GM19468 (cell line): Measurements from ENCODE around the gene TEC.

ENCODE experiments used
- ATAC-seq: cut with Tn5 transposase; IDR thresholded peaks from one replicate; pipeline ENCODE4 v1.9.1; 2021; ENCODE audit warnings: mild to moderate bottlenecking, moderate library complexity, moderate number of reproducible peaks; ENCODE audit not compliant: unreplicated experiment; ENCODE audit errors: extremely low read depth

Gene TEC

DNA sequence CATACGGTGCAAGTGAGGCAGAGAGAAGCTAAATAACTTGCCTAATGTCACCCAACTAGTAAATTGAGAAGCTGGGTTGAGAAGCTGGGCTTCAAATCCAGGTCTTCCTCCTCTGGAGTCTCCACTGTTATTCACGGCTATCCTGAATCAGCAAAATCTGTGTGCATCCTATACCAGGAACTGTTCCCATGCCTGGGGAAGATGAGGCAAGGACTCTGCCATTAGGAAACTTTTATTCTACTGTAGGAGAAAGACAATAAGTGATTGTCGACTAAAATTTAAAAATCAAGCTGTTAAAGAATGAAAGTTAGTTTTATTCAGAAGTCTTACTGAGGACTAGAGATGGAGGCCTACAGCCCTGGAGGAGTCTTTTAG, 872 bp upstream of the TEC start:
- no peak for ATAC-seq

DNA sequence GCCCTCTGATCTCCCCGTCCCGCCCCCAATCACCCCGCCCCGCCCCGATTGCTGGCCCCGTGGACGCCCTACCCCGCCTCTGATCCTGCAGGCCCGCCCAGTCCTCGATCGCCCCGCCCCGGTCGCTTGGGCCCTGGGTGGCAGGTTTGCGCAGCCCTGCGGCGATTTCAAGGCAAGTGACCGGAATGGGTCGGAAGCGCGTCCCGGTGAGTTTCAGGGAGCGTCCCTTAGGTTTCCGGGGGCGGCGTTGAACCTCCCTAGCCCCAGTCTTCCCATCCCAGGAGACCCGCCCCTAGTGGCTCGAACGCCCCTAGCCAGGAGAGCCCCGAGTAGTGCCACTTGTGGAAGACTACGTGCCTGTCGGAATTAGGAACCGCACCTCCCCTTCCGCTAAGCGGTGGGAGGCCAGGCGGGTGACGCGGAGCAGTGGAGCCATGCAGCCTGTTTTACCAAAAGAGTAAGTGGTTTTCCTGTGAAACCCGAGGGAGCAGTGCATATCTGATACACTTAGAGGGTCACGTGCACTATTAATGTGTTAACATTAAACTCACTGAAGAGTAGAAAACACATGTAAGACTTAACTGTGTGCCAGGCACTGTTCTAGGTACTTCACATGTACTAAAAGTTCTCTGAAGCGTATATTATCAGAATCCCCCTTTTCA, 354 bp upstream of the TEC start:
- peak; percentile 42 for ATAC-seq

DNA sequence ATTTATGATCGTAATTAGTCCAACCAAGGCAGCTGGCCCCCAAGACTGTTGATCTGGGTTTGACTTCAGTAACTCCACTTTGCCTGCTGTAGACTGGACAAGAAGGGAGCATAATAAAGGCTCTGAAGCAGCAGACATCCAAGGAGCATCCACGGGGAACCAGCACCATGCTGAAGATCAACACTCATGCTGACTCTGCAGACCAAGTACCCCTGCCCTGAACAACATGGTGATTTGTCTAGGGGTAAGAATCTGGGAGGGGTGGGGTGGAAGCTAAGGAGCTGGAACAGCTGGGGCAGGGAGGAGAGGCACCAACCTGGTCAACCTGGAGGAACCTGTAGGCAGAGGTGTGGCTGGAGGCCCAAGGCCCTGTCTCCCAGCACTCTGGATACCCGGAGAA, 2.1 kb downstream of the TEC start:
- no peak for ATAC-seq

DNA sequence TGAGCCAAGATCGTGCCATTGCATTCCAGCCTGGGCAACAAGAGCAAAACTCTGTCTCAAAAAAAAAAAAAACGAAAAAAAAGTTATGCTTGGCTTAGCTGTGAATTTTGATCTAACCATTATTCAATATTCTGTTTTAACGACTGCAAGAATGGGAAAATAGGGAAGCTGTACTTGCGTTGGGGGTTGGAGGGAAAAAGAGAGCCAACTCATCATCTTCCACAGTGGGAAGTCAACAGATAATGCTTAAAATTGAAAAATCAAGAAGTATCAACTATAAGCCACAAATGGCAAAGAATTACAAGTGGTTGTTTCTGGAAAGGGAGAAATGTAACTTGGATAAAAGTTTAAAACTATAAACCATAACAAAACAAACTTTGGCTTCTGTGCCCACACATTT, 2.9 kb downstream of the TEC start:
- ATAC-seq = no peak

DNA sequence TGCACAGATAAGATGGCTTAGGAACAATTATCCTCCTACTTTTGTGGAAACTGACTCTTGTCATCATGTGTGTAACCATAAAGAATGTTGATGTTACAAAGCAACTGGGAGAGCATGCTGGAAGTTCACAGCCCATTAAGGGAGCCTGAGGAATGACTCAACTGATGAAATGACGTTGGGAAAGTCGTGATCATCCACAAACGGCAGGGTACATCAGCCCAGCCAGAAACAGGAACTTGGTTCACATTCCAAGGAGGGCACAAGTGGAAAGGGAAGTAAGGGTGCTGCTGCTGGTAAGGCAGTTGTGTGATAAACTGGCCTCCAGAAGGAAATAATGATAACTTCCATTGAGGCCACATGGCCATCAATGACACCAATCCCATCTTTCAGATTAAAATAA, 6.7 kb downstream of the TEC start:
- no peak for ATAC-seq

DNA sequence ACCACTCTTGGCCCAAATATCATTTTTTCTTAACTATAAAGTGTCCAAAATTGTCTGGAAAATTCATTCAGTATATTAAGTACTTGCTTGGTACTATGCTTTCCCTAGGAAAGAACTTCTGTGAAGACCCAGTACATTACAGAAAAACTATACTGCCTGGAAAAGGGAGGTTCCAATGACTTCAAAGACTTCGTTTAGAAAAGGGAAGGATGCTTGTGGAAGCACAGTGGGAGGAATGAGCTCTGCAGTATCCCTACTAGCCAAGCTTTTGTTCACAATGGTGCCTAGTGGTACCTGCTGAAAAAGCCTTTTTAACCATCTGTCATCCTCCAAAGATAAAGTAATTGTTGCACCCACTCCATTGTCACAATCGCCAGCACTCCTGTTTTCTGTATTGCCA, 7.2 kb downstream of the TEC start:
- ATAC-seq = no peak

DNA sequence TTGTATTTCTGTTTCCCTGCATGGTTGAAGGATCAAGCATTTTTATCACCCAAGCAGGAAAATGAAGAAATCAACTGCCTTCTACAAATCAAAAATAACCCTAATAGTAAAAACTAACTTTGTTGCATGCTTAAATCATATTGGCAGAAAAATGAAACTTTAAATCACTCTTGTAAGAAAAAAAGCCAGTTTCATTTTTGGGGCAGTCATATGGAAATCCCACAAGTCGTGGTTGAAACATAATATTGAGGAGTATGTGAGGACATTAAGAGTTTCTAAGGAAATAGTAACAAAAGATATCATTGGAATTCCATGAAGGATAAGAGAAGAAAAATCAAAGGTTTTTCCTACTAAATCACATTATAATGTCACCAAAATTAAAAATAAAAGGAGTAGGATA, 8.4 kb downstream of the TEC start:
- ATAC-seq = no peak

DNA sequence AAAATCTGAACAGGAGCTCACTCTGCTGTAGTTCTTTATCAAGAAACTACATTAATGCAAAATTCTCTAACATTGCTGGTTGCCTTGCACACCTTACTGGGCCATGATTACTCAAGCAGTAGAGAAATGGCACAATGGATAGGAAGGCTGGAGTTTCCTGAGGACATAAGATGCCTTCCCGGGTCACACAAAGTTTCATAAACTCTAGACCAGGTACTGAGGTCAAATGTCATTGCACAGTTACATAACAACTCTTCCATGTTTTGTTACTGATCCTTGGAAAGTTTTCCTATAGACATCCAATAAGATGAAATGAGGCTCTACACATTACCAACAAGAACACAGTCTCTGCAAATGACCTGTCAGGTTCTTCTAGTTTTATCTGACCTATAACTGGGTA, 9.9 kb downstream of the TEC start:
- no peak for ATAC-seq

DNA sequence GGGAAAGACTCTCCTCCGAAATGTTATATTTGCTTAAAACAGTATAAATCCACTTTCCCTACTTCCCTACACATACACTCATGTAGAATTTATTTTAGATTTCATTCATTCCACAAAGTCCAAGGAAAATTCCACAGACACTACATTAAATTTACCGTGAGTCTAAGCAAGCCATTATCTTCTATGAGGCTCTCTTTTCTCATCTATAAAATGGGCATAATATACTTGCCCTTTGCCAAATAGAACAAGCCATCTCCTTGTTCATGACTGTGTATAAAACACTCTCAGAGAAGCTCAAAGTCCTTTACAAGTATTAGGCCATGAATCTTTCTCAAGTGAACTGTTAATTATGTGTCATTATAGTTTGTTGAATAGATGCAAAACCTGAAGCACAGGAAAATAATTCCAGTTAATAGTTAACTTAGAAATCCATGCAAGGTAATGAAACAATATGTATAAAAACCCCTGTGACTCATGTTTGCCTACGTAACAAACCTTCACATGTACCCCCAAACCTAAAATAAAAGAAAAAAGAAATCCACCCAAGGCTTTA, 10.7 kb downstream of the TEC start:
- no peak for ATAC-seq

DNA sequence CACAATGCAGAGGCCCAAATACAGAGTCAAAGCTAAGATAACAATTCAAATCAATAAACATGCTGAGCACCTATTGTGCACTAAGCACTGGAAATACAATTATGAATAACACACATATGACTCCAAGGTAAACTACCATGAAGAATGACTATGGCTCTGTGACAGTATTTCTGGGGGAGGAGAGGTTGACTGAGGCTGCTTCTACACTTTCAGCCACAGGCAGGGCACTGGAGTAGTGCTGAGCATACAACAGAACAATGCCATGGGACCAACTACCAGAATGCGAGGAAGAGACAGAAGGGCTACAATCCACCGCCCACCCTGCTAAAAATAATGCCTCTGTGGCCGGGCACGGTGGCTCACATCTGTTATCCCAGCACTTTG, 13.7 kb downstream of the TEC start:
- no peak for ATAC-seq

DNA sequence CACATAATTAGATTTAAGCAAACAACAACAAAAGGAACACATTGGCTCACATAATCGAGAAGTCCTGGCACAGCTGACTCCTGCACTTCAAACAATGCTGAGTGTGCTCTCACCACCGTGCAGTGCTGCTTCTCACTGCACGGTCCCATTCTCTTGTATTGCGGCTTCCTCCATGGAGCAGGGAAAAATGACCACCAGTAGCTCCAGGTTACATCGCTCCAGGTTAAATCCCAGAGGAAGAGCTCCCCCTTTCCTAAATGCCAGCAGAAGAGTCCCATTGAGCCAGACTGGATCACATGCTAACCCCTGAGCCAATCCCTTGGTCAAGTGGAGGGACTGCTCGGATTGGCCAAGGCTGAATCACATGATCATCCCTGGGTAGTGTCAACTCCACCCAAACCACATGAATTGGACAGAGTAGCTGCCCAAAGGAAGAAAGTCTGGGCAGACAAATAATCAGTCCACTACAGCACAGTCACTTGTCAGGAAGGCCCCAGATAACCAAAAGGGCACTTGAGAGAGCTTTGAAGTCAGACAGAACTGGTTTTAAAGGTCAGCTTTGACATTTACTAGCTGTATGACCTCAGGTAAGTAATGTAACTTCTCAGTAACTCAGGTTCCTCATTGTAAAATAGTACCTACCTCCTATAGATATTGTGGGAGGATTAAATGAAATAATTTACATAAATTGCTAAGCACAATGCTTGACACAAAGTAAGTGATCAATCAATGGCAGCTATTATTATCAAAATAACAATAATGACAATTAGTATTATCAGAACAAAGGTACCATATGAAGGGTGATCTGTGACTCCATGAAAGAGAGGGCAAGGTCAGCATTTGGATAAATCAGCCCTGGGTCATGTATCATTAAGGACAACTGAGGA, 14.3 kb downstream of the TEC start:
- no peak for ATAC-seq

DNA sequence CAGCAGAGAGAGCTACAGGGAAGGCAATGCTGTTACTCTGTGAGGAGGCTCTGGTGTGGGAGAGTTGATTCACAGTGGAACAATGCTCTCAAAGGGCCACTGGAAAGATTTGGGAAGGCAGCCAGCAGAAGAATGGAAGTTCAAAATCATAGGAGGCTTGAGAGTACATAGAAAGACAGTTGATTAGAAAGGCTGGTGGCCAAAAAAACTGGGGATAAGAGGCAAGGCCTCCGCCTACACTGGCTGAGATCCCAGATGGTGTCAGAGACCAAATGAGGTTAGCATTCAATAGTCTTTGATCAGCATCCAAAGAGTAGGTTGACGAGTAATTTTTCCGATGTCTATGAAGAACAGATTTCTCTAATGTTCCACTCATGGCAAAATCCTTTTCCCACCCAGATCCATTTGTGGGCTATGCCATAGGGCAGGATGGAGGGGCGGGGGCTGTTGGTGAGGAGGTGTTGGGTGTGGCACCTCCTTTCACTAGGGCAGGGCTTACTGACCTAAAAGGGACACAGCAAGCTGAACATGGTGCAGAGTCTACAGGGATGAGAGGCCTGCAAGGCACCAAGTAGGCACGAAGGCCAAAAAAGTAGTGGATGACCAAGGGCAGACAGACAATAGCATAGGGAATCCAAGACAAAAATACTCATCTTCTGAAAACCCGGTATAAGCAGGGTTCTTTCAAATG, 15.1 kb downstream of the TEC start:
- no peak for ATAC-seq

DNA sequence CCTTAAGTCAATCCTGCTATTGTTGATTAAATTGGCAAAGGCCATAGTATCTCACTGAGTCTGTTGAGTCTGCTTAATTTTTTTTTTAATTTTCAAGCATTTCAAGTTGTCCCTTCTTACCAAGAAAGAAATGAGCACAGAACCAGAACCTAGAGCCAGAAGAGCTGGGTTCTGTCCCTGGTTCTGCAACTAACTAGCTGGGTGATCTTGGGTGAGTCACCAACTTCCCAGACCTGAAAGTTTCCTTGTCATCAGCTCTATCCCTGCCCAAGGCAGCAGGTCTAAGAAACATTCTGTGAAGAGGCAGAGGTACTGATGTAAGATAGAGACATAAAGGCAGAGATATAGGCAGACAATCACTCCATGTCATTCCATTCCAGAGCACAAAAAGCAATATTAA, 17.3 kb downstream of the TEC start:
- ATAC-seq = no peak

DNA sequence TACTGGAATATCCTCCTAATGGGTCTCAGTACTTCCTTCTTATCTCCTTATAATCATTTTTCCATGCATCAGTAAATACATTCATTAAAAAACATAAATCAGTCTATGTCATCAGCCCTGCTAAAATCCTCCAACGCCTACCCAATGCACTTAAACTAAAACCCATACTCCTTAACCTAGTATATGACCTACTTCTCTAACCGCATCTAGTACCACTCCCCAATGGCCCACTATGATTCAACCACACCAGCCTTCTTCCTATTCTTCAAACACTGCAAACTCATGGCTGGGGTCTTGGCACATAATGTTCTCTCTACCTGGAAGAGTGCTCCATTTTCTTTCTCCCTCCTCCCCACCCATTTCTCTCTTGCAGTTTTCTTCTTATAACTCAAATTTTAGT, 18.7 kb downstream of the TEC start:
- no peak for ATAC-seq

DNA sequence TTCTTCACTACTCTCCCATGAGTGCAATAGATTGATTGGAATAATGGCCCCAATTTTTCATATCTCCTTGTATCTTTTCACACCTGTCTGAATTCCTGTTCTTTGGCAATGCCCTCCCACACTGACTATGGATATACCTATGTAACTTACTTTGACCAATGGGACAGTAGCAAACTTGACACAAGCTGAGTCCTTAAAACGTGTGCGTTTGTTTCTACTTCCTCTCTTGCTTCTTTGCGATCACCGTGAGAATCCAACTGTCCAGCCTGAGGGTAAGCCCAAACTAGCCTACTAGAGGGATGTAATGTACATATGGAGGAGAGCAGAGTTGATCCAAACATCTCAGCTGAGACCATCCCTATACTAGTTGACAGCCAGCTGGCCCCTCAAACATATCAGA, 19.3 kb downstream of the TEC start:
- ATAC-seq = no peak

DNA sequence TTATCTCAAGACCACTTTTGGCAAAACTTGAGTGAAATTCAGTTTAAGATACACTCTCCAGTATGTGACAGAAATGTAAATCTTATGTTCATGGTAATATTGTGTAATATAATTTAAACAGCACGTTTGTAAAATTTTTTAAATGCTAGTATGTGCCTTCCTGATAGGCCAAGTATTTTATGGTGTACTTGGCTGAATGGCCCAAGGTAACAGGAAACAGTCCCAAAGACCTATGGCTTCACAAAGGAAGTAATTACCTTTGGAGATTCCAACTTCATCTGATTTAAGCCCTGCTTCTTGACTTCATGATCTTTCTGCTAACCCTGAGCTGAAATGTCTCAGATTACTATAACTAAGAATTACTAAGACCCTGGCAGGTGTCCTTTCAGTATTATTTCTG, 20.3 kb downstream of the TEC start:
- ATAC-seq = no peak

DNA sequence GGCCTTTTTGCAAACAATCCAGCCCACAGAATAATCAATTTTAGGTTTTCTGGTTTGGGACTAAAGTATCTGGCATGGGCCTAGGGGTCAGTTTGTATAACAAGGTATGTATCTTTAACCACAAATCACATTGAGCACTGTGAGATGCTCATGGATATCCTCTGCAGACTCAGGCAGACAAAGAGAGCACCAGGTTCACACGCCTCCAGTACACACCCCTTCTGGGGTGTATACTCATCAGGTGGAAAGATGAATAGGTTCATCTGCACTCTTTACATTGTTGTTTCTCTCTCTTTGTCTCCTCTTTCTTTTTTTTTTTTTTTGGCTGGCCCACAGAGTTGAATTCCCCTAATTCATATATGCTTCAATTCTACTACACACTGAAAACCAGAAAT, 21.1 kb downstream of the TEC start:
- ATAC-seq = no peak

DNA sequence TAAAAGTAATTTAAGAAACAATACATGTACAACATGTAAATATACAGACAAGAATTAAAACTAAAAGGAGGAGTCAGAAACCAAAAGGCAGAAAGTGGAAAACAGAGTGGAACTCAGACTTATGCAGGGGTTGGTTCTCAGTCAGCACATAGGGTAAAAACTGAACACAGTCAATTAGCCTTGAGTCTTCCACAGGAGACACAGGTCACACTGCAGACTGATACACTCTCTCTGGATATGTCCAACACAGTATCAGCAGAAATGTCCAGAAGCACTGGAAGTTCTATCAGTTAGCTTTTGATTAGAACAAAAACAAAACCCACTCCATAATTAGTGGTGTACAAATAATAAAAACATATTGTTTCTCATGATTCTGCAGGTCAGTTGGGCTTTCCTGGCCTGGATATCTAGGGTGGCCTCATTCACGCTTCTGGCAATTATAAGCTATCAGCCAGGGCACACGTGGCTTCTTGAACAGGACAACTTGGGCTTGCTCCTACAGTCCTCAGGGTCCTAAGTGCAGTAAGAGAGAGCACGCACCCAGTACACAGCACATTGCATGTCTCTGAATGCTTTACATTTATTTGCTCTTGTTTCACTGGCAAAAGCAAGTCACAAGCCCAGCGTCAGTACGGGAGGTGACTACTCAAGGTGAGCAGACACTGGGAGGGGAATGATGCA, 21.6 kb downstream of the TEC start:
- ATAC-seq = peak; percentile 37

DNA sequence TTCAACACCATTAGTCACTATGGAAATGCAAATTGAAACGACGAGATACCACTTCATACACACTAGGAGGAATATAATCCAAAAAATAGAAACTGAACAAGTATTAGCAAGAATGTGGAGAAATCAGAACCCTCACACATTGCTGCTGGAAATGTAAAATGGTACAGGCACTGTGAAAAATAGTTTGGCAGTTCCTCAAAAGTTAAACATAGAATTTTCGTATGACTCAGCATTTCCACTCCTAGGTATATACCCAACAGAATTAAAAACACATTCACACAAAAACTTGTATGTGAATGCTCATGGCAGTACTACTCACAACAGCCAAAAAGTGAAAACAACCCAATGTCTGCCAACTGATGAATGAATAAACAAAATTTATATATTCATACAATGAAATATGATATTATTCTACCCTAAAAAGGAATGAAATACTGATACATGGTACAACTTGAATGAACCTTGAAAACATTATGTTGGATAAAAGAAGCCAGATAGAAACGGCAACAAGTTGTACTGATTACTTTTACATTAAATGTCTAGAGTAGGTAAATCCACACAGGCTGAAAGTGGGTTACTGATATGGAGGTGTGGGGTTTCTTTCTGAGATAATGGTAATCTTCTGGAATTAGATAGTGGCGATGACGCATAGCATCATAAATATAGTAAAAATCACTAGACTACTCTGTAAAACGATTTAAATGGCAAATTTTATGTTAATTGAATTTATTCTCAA, 22.3 kb downstream of the TEC start:
- no peak for ATAC-seq

DNA sequence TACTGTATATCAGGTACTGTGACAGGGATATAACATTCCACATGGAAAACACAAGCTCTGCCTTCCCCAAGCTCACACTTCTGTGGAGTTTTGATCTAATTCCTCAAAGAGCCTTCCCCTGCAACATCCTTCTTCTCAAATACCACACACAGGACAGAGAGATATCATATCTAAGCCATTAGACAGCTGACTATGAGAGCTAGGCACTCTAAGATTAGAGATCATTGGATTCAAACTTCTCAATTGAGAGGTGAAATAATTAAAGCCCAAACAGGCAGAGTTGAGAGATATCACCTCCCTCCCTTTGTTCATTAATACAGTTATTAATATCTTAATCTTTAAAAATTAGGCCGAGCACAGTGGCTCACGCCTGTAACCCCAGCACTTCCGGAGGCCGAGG, 25.0 kb downstream of the TEC start:
- ATAC-seq = no peak
